Activated T-helper 17 cell treated with anti-CD3 and anti-CD28 coated beads, Interleukin-2, amount 50 U/mL, for 72 hours (primary cell): ENCODE measurements around the gene CLTC. TPM values are rescaled to one million over a fixed set of nuclear protein-coding genes. Genes with fewer than 3 reads are reported as not detected.

ENCODE experiments used
- ATAC-seq: fragments of 150-1000 bp; cut with Tn5 transposase; replicated peaks from 2 replicates; pipeline ENCODE4 v1.10.0; 2021; ENCODE audit warnings: mild to moderate bottlenecking, moderate library complexity
- H3K27ac Mint-ChIP-seq: one replicate; pipeline ENCODE4 v1.8.0; 2022; ENCODE audit warnings: mixed read lengths
- H3K27me3 Mint-ChIP-seq: one replicate; pipeline ENCODE4 v1.8.0; 2022; ENCODE audit warnings: mixed read lengths
- H3K36me3 Mint-ChIP-seq: one replicate; pipeline ENCODE4 v1.8.0; 2022; ENCODE audit warnings: low read depth, mild to moderate bottlenecking, mixed read lengths
- H3K4me1 Mint-ChIP-seq: one replicate; pipeline ENCODE4 v1.8.0; 2022; ENCODE audit warnings: mixed read lengths
- H3K4me3 Mint-ChIP-seq: one replicate; pipeline ENCODE4 v1.8.0; 2022; ENCODE audit warnings: mild to moderate bottlenecking, mixed read lengths
- H3K9me3 Mint-ChIP-seq: one replicate; pipeline ENCODE4 v1.8.0; 2022; ENCODE audit warnings: mixed read lengths
- total RNA-seq, 2 donors: library from RNA; stranded (reverse); gene quantifications; one replicate each; pipeline ENCODE4 v1.2.3, GENCODE V29; 2022

CLTC gene
- total RNA-seq, 2 donors from 2014 or later: 162 to 200 TPM

DNA sequence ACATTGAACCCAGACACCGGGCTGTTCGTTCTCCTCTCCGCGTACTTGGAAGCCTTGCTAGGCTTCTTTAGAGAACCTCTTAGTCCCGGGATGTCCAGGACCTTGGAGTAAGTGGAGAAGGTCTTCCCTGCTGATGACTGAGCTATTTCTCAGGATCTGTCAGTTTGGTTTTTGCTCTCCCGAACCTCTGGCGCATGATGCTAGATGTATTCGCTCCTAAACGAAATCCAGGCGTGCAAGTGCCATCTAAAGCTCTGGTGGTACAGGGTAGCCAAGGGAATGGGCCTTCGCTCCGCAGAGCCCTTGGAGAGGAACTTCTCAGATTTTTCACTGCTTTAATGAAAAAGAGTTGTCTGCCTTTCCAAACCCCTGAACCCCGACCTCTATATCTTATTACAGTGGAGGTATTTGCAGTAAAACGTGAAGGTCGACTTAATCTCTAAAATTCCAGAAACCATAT is 88.3 kb downstream of the CLTC start:
- Mint-ChIP-seq H3K4me1 (peaks cover 34% of the 10 kb centered on the region), H3K27me3 (no peaks in the 10 kb centered on the region), H3K9me3 (no peaks in the 10 kb centered on the region), H3K4me3 (peak overlapping the region; percentile 93), H3K27ac (peak overlapping the region; percentile 98), H3K36me3 (peaks cover 53% of the 10 kb centered on the region)
- ATAC-seq: no peak

DNA sequence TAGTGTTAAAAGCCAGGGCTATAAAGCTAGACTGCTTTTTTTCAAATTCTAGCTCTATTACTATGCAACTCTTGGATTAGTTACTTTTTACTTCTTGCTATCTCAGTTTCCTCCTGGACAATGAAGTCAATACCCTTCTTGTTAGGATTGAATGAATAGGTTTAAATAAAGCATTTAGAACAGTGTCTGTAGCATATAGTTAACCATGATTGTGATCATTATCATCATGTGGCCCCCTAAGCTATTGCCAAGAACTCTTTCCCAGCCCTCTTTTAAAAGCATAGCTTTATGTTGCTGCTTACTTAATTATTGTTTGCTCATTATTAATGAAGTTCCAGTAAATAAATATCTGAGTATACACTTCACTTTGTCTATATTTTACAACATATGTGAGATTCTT is 92.2 kb downstream of the CLTC start:
- no peak for ATAC-seq
- peaks cover 14% of the 10 kb centered on the region for H3K36me3 Mint-ChIP-seq
- H3K27ac Mint-ChIP-seq: no peak overlapping the region
- no peak overlapping the region for H3K4me3 Mint-ChIP-seq
- no peaks in the 10 kb centered on the region for H3K9me3 Mint-ChIP-seq
- peaks cover 35% of the 10 kb centered on the region for H3K4me1 Mint-ChIP-seq
- H3K27me3 Mint-ChIP-seq: no peaks in the 10 kb centered on the region

DNA sequence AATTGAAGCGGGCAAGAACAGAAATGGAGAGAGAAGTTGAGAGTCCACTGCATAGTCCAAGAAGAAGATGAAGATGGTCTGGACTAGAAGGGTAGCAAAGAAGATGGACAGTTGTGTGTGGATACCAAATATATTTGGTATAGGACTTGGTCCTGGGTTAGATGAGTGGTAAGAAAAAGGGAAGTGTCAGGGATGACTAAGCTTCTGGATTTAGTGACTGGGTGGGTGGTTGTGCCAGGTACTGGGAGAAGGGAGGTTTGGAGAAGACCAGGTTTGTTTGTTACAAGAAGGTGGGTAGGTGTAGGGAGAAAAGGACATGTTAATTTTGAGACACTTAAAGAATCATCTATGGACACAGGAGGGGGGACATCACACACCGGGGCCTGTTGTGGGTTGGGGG is 93.2 kb downstream of the CLTC start:
- ATAC-seq: no peak
- Mint-ChIP-seq H3K36me3 (peaks cover 14% of the 10 kb centered on the region), H3K27me3 (no peaks in the 10 kb centered on the region), H3K4me3 (no peak overlapping the region), H3K4me1 (peaks cover 35% of the 10 kb centered on the region), H3K9me3 (no peaks in the 10 kb centered on the region), H3K27ac (peak overlapping the region; percentile 19)

DNA sequence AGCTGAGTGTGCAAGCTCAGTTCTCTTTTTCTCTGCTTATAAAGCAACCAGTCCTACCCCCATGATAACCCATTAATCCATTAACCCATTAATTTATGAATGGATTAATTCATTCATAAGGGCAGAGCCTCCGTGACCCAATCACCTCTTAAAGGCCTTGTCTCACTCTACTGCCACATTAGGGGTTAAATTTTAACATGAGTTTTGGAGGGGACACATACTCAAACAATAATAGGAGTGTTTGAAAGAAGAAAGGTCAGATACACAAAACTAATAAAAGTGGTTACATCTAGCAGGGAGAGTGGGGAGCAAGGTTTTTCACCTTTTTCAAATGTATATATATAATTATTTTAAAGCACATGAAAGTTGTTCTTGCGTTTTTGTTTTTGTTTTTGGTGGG is 94.6 kb downstream of the CLTC start:
- Mint-ChIP-seq H3K4me1 (peaks cover 33% of the 10 kb centered on the region), H3K27ac (no peak overlapping the region), H3K9me3 (no peaks in the 10 kb centered on the region), H3K4me3 (no peak overlapping the region), H3K36me3 (peaks cover 22% of the 10 kb centered on the region), H3K27me3 (no peaks in the 10 kb centered on the region)
- ATAC-seq: no peak

DNA sequence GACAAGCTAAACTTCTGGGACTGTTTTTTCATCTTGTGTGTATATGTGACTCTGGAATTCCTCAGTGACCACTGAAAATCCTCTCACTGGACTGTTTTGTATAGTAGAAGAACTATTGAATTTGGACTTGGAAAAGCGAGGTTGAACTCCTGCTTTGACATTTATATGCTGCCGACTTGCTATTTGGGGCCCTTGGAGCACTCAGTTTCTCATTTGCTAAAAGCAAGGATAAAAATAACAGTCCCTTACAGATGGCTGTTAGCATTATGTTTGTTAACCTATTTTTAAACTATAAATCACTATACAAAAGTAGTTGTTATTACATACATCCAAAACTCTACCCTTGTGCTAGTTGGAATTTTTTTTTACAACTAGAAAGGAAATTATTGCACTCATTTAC is 96.7 kb downstream of the CLTC start:
- H3K36me3 Mint-ChIP-seq: peaks cover 22% of the 10 kb centered on the region
- H3K27me3 Mint-ChIP-seq: no peaks in the 10 kb centered on the region
- peaks cover 30% of the 10 kb centered on the region for H3K4me1 Mint-ChIP-seq
- H3K9me3 Mint-ChIP-seq: no peaks in the 10 kb centered on the region
- no peak overlapping the region for H3K27ac Mint-ChIP-seq
- no peak overlapping the region for H3K4me3 Mint-ChIP-seq
- no peak for ATAC-seq

DNA sequence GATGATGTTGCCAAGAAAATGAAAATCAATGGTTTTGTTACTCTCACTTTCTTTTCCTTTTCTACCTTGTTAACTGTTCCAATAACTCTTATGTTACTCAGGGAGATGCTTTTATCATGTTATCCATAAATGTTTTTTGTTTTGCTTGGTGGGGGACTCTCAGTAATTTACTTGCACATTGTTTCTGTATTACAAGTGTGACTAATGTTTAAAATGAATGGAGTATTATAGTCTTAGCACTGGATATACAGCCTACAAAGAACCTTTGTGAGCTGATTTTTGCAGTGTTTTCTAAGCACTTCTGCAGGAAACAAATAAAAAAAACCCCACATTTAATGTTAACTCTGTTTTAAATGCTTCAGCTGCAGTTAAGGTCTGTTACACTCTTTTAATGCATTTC is 99.8 kb downstream of the CLTC start:
- H3K27me3 Mint-ChIP-seq: no peaks in the 10 kb centered on the region
- no peaks in the 10 kb centered on the region for H3K9me3 Mint-ChIP-seq
- H3K4me1 Mint-ChIP-seq: peaks cover 19% of the 10 kb centered on the region
- no peak overlapping the region for H3K27ac Mint-ChIP-seq
- no peak for ATAC-seq
- no peak overlapping the region for H3K4me3 Mint-ChIP-seq
- peaks cover 22% of the 10 kb centered on the region for H3K36me3 Mint-ChIP-seq

DNA sequence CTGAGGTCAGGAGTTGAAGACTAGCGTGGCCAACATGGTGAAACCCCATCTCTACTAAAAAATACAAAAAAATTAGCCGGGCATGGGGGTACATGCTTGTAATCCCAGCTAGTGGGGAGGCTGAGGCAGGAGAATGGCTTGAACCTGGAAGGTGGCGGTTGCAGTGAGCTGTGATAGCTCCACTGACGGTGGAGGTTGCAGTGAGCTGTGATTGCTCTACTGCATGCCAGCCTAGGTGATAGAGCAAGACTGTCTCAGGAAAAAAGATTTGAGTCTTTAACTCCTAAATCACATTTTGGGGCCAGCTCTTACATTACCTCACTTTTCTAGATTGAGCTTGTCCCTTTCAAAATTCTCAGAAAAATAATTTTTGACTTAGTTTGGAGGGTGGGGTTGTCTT is 102.9 kb downstream of the CLTC start:
- ATAC-seq: no peak
- Mint-ChIP-seq H3K27ac (no peak overlapping the region), H3K36me3 (peaks cover 15% of the 10 kb centered on the region), H3K4me3 (no peak overlapping the region), H3K27me3 (no peaks in the 10 kb centered on the region), H3K9me3 (no peaks in the 10 kb centered on the region), H3K4me1 (peaks cover 9% of the 10 kb centered on the region)

DNA sequence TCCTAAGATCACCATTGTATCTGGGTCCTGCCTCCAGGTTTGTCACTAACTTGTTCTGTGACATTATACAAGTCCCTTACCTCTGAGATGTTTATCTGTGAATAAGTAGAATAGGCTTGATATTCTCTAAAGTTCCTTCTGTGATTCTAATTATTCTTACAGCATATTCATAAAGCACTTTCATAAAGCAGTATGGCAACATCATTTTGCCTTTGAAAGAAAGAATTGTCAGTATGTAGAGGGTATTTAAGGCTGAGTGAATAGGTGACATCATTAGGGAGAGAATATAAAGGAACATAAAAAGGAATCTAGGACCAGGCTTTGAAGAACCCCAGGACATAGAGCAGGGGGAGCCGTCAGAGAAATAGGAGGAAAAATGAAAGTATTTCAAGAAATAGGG is 103.3 kb downstream of the CLTC start:
- H3K9me3 Mint-ChIP-seq: no peaks in the 10 kb centered on the region
- ATAC-seq: no peak

DNA sequence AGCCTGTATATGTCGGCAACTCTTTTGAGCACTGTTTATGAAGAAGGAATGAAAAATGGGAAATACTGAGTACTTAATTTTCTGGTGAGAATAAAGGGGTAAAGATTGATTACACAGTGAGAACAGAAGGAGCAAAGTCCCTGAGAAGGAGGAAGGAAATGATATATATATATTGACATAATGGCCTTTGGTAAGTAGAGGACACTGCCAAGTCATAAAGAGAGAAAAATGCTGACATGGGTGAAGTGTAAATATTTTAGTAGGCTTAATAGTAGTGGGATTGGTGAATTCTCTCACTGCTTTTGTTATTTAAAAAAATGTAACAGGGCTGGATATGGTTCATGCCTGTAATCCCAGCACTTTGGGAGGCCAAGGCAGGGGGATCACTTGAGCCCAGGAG is 103.9 kb downstream of the CLTC start:
- ATAC-seq: no peak
- peaks cover 10% of the 10 kb centered on the region for H3K36me3 Mint-ChIP-seq
- no peaks in the 10 kb centered on the region for H3K9me3 Mint-ChIP-seq
- no peaks in the 10 kb centered on the region for H3K27me3 Mint-ChIP-seq
- no peak overlapping the region for H3K4me3 Mint-ChIP-seq
- H3K4me1 Mint-ChIP-seq: peaks cover 6% of the 10 kb centered on the region
- H3K27ac Mint-ChIP-seq: no peak overlapping the region

More for the DNA sequence above, 103.3 kb downstream of the CLTC start:
- Mint-ChIP-seq H3K36me3 (peaks cover 14% of the 10 kb centered on the region), H3K4me1 (peaks cover 9% of the 10 kb centered on the region), H3K27me3 (no peaks in the 10 kb centered on the region), H3K27ac (no peak overlapping the region), H3K4me3 (no peak overlapping the region)

DNA sequence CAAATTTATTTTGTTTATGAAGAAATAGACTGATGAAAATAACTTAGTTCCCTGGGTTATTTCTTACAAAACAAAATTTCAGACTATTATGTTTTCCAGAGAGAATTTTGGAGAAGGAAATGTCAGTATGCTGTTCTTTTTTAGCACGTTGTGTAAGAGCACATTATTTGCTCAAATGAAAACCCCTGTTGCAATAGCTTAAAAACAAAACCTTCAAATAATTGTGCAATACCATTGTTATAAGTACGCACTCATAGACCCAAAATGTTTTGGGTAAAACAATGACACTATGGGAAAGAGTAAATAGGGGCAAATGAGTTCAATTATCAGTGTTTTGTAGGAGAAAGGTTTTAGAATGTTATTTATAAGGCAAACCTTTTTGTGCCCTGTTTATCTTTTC is 106.0 kb downstream of the CLTC start:
- Mint-ChIP-seq H3K9me3 (no peaks in the 10 kb centered on the region), H3K27ac (no peak overlapping the region), H3K4me3 (no peak overlapping the region), H3K27me3 (no peaks in the 10 kb centered on the region), H3K4me1 (no peaks in the 10 kb centered on the region), H3K36me3 (no peaks in the 10 kb centered on the region)
- no peak for ATAC-seq

DNA sequence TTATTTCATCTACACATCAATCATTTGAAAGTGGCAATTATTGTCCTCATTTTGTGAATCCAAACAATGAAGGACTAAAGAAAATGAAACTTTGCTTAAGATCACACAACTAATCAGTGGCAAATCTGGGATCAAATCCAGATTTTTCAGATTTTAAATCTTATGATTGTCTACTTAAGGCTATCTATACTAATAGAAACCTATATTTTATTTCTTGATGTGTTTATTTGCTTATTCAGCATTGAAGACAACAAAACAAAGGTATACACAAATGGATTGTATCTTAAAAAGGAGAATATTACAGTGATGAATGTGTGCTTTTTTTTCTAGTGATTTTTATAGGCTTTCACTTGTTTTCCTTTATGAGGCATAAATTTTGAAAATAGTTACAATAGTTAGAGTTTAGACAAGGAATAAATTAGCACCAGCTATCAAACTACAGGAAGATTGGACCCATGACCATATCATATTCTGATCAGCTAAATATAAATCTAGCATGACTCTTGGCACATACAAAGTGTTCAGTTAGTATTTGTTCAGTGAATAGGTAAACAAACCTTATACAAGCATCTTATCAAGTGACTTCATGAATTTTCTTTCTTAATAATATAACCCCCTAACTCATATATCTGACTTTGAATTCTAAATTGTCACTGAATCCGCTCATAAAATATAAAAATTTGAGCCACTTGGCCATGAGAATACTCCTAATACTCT is 108.3 kb downstream of the CLTC start:
- ATAC-seq: no peak

DNA sequence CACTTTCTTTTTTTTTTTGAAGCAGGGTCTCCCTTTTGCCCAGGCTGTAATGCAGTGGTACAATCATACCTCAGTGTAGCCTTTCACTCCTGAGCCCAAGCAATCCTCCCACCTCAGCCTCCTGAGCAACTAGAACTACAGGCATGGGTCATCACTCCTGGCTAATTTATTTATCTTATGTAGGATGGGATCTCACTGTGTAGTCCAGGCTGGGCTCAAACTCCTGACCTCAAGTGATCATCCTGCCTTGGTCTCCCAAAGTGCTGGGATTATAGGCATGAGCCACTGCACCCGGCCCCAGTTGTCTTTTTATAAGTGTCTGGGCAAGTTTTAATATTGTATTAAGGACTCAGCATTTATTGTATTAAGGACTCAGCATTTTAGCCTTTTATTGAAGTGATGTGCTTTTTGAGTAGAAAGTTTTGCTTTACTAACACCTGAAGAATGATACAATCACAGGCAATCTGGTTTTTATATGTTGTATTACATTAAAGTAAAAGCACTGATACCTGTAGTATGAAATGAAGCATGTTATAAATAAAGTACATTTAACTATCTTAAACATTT is 110.7 kb downstream of the CLTC start:
- H3K27ac Mint-ChIP-seq: no peak overlapping the region
- no peaks in the 10 kb centered on the region for H3K27me3 Mint-ChIP-seq
- H3K4me3 Mint-ChIP-seq: no peak overlapping the region
- peaks cover 40% of the 10 kb centered on the region for H3K36me3 Mint-ChIP-seq
- no peaks in the 10 kb centered on the region for H3K9me3 Mint-ChIP-seq
- peaks cover 4% of the 10 kb centered on the region for H3K4me1 Mint-ChIP-seq
- ATAC-seq: no peak

More for the DNA sequence above, 108.3 kb downstream of the CLTC start:
- H3K27me3 Mint-ChIP-seq: no peaks in the 10 kb centered on the region
- H3K4me1 Mint-ChIP-seq: peaks cover 4% of the 10 kb centered on the region
- H3K36me3 Mint-ChIP-seq: peaks cover 17% of the 10 kb centered on the region
- no peak overlapping the region for H3K4me3 Mint-ChIP-seq
- H3K9me3 Mint-ChIP-seq: no peaks in the 10 kb centered on the region
- no peak overlapping the region for H3K27ac Mint-ChIP-seq

DNA sequence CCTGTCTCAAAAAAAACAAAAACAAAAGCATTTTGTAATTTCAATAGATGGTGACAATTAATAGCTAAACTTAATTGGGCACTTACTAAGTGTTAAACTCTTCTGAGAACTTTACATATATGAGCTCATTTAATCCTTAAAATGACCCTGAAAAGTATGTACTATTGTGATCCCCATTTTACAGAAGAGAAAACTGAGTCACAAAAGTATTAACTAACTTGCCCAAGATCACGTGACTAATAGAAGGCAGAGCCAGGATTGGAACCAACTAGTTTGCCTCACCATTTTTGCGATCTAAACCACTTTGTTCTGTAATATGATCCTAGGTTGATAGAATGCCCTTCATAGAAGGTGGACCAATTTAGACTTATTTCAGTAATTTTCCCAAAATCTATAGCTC is 114.0 kb downstream of the CLTC start:
- Mint-ChIP-seq H3K27me3 (no peaks in the 10 kb centered on the region), H3K4me1 (peaks cover 4% of the 10 kb centered on the region), H3K9me3 (no peaks in the 10 kb centered on the region), H3K36me3 (peaks cover 61% of the 10 kb centered on the region), H3K27ac (no peak overlapping the region), H3K4me3 (no peak overlapping the region)
- ATAC-seq: no peak

DNA sequence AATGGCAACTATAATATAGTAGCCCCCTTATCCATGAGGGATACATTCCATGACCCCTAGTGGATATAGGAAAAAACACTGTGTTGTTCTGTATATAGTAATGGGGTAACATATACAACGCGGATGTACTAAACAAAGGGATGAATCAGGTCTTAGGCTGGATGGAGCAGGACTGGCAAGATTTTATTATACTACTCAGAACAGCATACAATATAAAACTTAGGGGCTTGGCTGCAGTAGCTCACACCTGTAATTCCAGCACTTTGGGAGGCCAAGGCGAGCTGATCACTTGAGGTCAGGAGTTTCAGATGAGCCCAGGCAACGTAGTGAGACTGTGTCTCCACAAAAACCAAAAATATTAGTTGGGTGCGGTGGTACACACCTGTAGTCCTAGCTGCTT is 114.5 kb downstream of the CLTC start:
- no peak overlapping the region for H3K27ac Mint-ChIP-seq
- no peaks in the 10 kb centered on the region for H3K27me3 Mint-ChIP-seq
- no peak for ATAC-seq
- no peaks in the 10 kb centered on the region for H3K9me3 Mint-ChIP-seq
- H3K4me3 Mint-ChIP-seq: no peak overlapping the region
- H3K4me1 Mint-ChIP-seq: peaks cover 4% of the 10 kb centered on the region
- H3K36me3 Mint-ChIP-seq: peaks cover 67% of the 10 kb centered on the region

DNA sequence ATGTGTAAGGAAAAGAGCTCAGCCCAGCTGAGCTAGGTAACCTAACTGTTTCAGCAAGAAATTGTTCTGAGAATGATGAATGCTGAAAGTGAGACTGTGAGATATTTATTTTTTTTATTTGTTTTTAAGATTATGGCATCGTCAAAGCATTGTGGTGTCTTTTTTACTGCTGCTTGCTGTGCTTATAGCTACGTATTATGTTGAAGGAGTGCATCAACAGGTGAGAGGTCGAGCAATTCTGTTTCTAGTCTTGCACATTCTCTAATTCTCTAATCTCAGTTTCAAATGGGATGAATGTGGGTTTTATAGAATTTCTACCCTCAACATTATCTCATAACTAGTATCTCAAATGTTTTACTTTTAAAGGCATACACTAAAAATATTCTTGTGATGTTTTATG is 117.6 kb downstream of the CLTC start:
- H3K4me1 Mint-ChIP-seq: no peaks in the 10 kb centered on the region
- no peaks in the 10 kb centered on the region for H3K9me3 Mint-ChIP-seq
- H3K27me3 Mint-ChIP-seq: no peaks in the 10 kb centered on the region
- H3K27ac Mint-ChIP-seq: peak overlapping the region; percentile 33
- ATAC-seq: no peak
- H3K36me3 Mint-ChIP-seq: peaks cover 85% of the 10 kb centered on the region
- H3K4me3 Mint-ChIP-seq: no peak overlapping the region
